Activated CD4-positive, CD25-positive, alpha-beta regulatory T cell (primary cell): ENCODE measurements around the gene DDC.
"Not testable (repeated sequence)": the region's sequence is repeated elsewhere in the genome, so short reads cannot be mapped to it uniquely, and the experiment has no call there.

ENCODE experiments used
- DNase-seq, 4 experiments: peaks; one replicate each; lab custom pipeline; 2025; lab: John Stamatoyannopoulos, UW

Gene DDC

GRCh38 chr7:50555594-50556140, 9.5 kb downstream of the DDC start:
- no peak for DNase-seq

GRCh38 chr7:50554431-50555322, 10.5 kb downstream of the DDC start:
- DNase-seq = no peak

- DNase-seq = no peak
These were observed 11.2 kb downstream of the DDC start for GRCh38 chr7:50553973-50554372.

- no peak for DNase-seq
These were observed 12.3 kb downstream of the DDC start for GRCh38 chr7:50552921-50553320.

GRCh38 chr7:50552139-50552538, 13.1 kb downstream of the DDC start:
- no peak for DNase-seq

DNA sequence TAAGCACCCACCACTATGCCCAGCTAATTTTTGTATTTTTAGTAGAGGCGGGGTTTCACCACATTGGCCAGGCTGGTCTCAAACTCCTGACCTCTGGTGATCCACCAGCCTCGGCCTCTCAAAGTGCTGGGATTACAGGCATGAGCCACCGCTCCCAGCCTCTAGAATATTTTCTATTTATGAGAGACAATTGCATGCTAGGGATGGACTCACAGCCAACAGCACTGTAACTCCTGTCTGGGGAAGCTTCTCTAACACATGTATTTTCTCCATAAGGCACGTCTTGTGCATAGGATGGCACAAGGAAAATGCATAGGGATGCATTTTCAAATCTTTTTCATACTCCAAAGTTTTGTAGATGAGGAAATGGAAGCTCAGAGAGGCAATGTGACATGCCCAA, 19.6 kb downstream of the DDC start:
- DNase-seq = not testable (repeated sequence)

GRCh38 chr7:50544992-50545391, 20.2 kb downstream of the DDC start:
- DNase-seq = no peak

DNA sequence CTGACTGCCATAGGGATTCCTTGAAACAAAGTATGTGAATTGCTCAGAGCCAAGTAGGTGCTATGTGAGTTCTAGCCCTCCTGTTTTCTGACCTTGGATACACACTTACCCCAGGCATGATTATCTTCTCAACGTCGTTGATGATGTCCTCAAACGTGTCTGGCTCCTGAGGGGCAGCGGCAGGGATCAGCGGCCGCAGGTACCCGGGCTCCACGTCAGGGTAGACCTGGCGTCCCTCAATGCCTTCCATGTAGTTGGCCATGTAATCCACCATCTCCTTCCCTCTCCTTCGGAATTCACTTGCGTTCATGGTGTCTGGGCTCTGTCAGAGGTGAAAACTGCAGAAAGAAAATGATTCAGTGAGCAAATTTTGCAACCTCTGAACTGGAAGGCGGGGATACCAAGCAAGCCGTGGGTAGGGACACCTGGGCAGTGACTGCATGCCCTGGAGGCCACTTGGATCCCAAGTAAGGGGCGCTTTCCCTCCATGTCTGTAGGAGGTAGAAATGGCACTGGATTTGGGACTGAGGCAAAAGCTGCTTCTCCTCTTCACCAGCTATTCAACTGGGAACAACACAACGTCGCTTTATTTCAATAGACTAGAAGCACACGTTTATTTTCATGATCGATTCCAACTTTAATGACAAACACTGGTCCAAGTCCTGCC, 21.3 kb downstream of the DDC start:
- no peak for DNase-seq

GRCh38 chr7:50542132-50542531, 23.1 kb downstream of the DDC start:
- no peak for DNase-seq

- DNase-seq = no peak
These were observed 24.2 kb downstream of the DDC start for GRCh38 chr7:50540785-50541579.

DNA sequence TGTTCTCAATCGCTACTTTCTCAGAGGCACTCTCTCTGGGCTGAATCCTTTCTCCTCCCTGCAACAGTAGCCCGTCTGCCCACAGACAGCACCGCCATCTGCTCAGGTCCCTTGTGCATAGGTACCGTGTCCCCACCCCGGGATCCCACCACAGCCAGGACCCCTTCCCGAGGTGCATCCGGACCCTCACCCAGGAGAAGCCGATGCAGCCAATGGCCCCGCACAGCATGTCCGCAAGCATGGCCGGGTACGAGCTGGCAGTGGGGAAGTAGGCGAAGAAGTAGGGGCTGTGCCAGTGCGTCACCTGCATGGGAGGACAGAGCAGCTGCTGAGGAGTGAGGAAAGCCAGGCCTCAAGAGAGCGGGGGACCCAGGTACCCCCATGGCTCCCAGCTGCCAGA, 25.5 kb downstream of the DDC start:
- DNase-seq = no peak

- DNase-seq = no peak
These were observed 26.7 kb downstream of the DDC start for GRCh38 chr7:50538478-50538877.

DNA sequence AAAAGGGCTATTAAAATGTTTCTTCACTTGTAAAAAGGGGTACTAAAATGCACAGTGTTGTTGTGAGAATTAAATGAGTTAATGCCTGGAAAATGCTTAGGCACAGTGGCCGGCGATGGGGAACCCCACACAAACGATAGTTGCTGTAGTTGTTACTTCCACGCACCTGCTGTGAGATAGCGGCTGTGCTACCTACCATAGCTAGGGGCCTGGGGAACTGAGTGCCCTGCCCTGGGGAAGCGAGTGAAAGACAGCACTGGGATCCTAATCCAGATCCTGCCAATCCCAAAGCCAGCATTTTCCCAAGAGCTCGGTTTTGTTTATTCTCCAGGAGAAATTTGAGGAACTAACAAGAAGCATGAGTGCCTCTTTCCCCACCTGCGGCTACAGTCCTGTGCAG, 27.8 kb downstream of the DDC start:
- no peak for DNase-seq

GRCh38 chr7:50535291-50535711, 29.9 kb downstream of the DDC start:
- DNase-seq = not testable (repeated sequence)

GRCh38 chr7:50534690-50535290, 30.4 kb downstream of the DDC start:
- no peak for DNase-seq

DNA sequence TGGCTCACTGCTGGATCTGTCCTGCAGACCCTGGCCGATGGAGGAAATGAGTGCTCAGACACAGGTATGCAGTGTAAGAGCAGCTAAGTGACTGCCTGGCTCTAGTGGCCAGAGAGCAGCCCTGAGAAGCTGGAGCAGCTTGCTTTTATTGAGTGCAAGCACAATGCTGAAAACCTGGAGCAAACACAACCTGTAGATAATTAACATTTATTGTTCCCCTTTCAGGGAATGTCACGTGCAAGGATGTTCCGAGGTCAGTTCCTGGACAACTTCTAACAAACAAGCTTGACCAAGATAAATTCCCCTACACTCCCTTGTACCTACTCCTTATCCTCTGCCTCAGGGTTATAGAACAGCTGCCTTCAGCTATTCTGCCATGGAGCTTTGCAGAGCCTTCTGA, 31.3 kb downstream of the DDC start:
- DNase-seq = no peak

DNA sequence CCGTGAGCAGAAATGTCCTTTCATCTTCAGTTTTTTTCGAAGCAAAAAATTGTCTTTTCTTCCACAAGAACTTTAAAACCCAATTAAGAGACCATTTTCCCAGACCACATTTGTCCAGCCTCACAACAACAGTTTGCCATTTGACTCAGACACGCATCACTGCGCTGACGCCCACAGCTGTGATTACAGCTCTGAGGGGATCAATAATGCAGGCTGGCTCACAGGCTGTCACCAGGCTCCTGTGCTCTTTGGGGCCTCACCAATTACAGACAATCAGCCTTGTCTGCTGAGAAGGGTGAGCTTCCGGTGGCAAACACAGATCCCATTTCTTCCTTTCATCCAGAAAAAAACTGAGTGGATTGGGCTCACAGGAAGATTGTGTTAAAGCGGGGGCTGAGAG, 33.3 kb downstream of the DDC start:
- no peak for DNase-seq

GRCh38 chr7:50531401-50531911, 33.7 kb downstream of the DDC start:
- no peak for DNase-seq

- DNase-seq = no peak
These were observed 34.4 kb downstream of the DDC start for GRCh38 chr7:50530766-50531165.

DNA sequence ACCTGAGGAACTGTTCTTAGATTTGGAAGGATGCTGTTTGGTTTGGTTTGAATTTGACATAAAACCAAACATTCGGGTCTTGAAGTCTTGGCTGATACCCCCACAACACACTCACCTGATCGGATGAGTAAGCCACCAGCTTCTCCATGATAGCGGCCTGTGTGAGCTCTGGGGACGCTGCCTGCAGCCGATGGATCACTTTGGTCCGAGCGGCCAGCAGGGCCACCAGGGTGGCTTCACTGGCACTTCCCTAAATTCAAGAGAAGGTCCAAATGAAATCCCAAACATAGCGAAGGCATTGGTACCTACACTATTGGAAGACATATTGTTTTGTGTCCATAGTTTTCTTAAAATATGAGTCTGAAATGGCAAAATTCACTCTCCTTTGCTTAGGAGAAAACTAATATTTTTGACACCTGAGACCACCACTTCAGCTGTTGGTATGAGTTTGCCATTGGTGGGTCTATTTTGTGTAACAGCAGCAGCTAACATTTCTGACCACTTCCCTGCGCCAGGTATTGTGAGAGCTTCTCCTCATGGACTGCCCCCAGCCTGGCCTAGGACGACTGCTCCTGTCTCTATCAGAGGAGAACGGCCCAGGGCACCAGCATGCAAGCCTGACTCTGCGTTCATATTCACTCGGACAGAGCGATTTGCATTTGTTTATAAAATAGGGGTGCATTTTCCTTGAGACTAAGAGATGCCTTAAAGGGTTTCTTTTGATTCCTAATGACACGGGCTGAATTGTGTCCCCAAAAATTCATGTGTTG, 35.9 kb downstream of the DDC start:
- no peak for DNase-seq
